Naive B cell (primary cell): Measurements from ENCODE around the gene REM1. TPM values are rescaled to one million over a fixed set of nuclear protein-coding genes. Genes with fewer than 3 reads are reported as not detected.
"Not testable (repeated sequence)": the region's sequence is repeated elsewhere in the genome, so short reads cannot be mapped to it uniquely, and the experiment has no call there.

ENCODE experiments used
- ATAC-seq, 2 donors: fragments of 150-1000 bp; cut with Tn5 transposase; 2 replicates each; pipeline ENCODE4 v1.10.0; 2021; ENCODE audit warnings: low read depth in 2 of 2, mild to moderate bottlenecking in 2 of 2, moderate library complexity in 2 of 2
- DNase-seq: peaks from one replicate; pipeline ENCODE4 v3.0.0; 2022
- H3K27ac Mint-ChIP-seq, 6 donors: one replicate each; pipeline ENCODE4 v1.8.0; 2020 to 2022; ENCODE audit warnings: mild to moderate bottlenecking in 6 of 6, mixed read lengths in 6 of 6, moderate library complexity in 5 of 6, inconsistent platforms in 2 of 6
- H3K27me3 Mint-ChIP-seq, 3 donors: one replicate each; pipeline ENCODE4 v1.8.0; 2021 to 2022; ENCODE audit warnings: mixed read lengths in 3 of 3, mild to moderate bottlenecking in 1 of 3
- H3K36me3 Mint-ChIP-seq, 2 donors: one replicate each; pipeline ENCODE4 v1.8.0; 2020 to 2022; ENCODE audit warnings: mixed read lengths in 2 of 2, inconsistent platforms in 1 of 2, mild to moderate bottlenecking in 1 of 2
- H3K4me1 Mint-ChIP-seq, 3 donors: one replicate each; pipeline ENCODE4 v1.8.0; 2020 to 2022; ENCODE audit warnings: mixed read lengths in 3 of 3, inconsistent platforms in 1 of 3, mild to moderate bottlenecking in 1 of 3, moderate library complexity in 1 of 3
- H3K4me3 Mint-ChIP-seq, 8 donors: one replicate each; pipeline ENCODE4 v1.8.0; 2020 to 2022; ENCODE audit warnings: mild to moderate bottlenecking in 8 of 8, mixed read lengths in 8 of 8, moderate library complexity in 8 of 8, inconsistent platforms in 2 of 8
- H3K9me3 Mint-ChIP-seq, 7 donors: one replicate each; pipeline ENCODE4 v1.8.0; 2020 to 2022; ENCODE audit warnings: mixed read lengths in 7 of 7, mild to moderate bottlenecking in 5 of 7, inconsistent platforms in 2 of 7, moderate library complexity in 1 of 7
- polyA plus RNA-seq, 6 donors: library from polyadenylated mRNA; unstranded; fragments of 300-500 nt; fragmentation: Illumina TruSeq; gene quantifications; one replicate each; pipeline ENCODE4 v1.2.3, GENCODE V29; 2021; ENCODE audit warnings: low read depth in 6 of 6

The REM1 gene
- polyA plus RNA-seq, 6 donors from 2014 or later, result not detected

DNA sequence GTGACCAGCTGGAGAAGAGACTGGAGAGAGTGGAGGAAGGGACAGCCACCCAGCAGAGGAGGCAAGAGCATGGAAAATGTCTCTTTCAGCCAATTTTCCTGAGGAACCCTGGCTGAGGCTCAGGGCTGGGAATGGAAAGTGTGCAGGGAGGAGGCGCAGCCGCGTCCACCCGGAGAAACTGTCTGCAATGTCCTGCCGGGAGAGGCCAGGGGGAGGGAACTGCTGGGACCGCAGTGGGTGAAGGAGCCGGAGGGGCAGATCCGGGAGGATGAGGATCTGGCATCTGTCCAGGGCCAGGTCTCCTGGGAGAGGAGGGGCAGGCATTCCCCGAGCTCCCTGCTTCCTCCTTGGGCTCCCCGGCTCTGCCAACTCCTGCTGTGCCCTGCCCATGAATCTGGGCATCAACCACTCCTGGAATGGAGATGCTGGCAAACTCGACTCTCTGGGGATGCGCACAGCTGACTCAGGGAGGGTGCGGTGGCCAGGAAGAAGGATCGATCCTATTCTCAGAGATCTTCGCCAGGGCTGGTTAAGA, 21.7 kb downstream of the REM1 start:
- peaks cover 18 to 57% (median 38%) of the 10 kb centered on the region in 3 donors for H3K27me3 Mint-ChIP-seq
- ATAC-seq (no peak), DNase-seq (no peak)

DNA sequence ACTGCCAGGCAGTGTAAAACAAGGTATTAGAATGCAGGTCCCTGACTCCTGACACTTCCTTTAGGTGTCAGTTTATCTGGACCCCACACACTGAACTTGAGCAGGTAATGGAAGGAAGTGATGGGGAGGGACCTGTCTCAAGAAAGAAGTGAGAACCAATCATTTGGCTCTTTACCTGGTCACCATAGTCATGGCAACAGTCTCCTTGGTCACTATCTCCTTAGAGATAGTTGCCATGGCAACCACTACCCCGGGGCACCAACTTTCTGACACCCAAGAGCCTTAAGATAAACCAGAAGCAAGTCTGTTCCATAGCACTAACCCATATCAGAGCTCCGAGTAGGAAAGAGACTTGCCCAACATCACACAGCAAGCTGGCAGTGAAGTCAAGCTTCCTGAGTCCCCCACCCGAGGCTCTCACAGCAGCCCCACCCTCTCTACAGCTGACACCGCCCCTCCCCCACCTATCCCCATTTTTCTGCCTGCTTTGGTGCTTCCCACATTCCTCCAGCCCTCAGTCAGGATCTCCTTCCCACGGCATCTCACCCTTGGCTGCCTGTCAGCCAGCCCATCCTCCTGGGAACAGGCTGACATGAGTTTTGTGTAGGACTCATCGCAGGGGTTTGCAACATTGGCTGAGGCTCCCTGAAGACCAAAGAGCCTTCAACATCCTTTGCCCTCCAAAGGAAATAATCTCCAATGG, 22.9 kb downstream of the REM1 start:
- Mint-ChIP-seq H3K36me3 (no peaks in the 10 kb centered on the region), H3K27me3 (peaks cover 18 to 57% (median 39%) of the 10 kb centered on the region in 3 donors), H3K9me3 (no peaks in the 10 kb centered on the region), H3K27ac (no peak overlapping the region), H3K4me1 (peaks cover under 1 to 3% (median 3%) of the 10 kb centered on the region in 3 donors), H3K4me3 (no peak overlapping the region)
- ATAC-seq (no peak), DNase-seq (no peak)

More for the DNA sequence above, 21.7 kb downstream of the REM1 start:
- Mint-ChIP-seq H3K4me1 (no peaks in the 10 kb centered on the region), H3K9me3 (no peaks in the 10 kb centered on the region), H3K4me3 (no peak overlapping the region), H3K36me3 (no peaks in the 10 kb centered on the region), H3K27ac (peak overlapping the region in 1 of 6 donors; percentile 69)

DNA sequence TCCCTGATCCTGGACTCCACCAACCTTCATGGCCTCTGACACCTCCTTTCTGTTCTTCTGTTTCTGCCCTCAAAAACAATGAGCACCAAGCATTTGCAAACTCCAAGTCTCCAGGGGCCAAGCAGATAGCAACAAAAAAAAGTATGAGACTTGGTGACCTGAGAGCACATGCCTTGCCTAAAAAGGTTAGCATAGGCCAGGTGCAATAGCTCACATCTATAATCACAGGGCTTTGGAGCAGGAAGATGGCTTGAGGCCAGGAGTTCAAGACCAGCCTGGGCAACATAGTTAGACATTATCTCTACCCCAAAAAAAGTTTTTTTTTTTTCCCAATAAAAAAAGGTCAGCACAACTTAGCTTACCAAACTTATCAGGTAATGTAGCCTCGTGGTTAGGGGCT, 25.4 kb downstream of the REM1 start:
- Mint-ChIP-seq H3K27me3 (peaks cover 17 to 61% (median 45%) of the 10 kb centered on the region in 3 donors), H3K27ac (peak overlapping the region in 1 of 6 donors; percentile 70), H3K4me1 (peaks cover 8 to 12% (median 9%) of the 10 kb centered on the region in 3 donors), H3K4me3 (no peak overlapping the region), H3K36me3 (no peaks in the 10 kb centered on the region), H3K9me3 (no peaks in the 10 kb centered on the region)
- DNase-seq (no peak), ATAC-seq (no peak)

DNA sequence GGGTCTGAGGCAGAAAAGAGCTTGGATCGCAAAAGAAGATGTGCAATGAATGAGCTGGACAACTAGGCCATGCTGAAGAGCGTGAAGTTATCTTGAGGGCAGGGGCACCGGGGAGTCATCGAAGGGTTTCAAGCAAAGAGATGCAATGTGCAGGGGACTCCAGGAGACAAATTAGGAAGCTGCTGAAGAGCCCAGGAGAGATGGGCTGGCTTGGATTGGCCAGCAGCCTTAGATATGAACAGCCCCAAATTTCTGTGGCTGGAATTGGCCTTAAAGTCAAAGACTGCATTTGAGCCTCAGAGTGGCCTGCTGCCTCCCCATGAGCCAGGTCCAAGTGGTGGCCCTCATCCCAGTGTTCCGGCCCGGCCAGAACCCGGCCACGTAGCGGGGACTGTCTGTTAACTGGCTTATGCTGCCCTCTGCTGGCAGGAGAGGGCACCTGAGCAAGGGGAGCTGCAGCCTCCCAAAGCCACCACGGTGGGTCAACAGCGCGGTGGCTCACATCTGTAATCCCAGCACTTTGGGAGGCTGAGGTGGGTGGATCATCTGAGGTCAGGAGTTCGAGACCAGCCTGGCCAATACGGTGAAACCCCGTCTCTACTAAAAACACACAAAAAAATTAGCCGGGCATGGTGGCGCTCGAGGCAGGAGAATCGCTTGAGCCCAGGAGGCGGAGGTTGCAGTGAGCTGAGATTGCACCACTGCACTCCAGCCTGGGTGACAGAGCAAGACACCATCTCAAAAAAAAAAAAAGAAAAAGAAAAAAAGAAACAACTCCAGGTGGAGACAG, 28.0 kb downstream of the REM1 start:
- peaks cover 4 to 42% (median 33%) of the 10 kb centered on the region in 3 donors for H3K27me3 Mint-ChIP-seq
- H3K36me3 Mint-ChIP-seq, H3K9me3 Mint-ChIP-seq: not testable (repeated sequence)
- H3K4me1 Mint-ChIP-seq, result peaks cover 8 to 12% (median 9%) of the 10 kb centered on the region in 3 donors
- H3K4me3 Mint-ChIP-seq, result peak overlapping the region in 1 of 8 donors; percentile 6
- ATAC-seq, result peak; percentile 94 to 97
- peak; percentile 65 for DNase-seq
- H3K27ac Mint-ChIP-seq, result peak overlapping the region in 2 of 6 donors; percentile 8 to 14

DNA sequence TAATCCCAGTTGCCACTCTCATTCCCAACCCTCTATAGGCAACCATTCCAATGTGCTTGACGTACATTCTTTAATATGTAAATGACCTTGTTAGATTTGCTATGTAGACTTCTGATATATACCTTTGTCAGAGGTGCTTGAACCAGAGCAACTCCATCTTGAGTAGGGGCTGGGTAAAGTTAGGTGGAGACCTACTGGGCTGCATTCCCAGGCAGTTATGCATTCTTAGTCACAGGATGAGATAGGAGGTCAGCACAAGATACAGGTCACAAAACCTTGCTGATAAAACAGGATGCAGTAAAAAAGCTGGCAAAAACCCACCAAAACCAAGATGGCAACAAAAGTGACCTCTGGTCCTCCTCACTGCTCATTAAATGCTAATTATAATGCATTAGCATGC, 30.8 kb downstream of the REM1 start:
- DNase-seq (no peak), ATAC-seq (no peak)
- H3K4me3 Mint-ChIP-seq, result peak overlapping the region in 1 of 8 donors; percentile 77
- H3K4me1 Mint-ChIP-seq, result peaks cover 8 to 12% (median 9%) of the 10 kb centered on the region in 3 donors
- no peaks in the 10 kb centered on the region for H3K9me3 Mint-ChIP-seq
- no peak overlapping the region for H3K27ac Mint-ChIP-seq
- H3K27me3 Mint-ChIP-seq, result peaks cover 7 to 38% (median 35%) of the 10 kb centered on the region in 3 donors
- H3K36me3 Mint-ChIP-seq, result peaks cover 0 to 7% of the 10 kb centered on the region in 2 donors

DNA sequence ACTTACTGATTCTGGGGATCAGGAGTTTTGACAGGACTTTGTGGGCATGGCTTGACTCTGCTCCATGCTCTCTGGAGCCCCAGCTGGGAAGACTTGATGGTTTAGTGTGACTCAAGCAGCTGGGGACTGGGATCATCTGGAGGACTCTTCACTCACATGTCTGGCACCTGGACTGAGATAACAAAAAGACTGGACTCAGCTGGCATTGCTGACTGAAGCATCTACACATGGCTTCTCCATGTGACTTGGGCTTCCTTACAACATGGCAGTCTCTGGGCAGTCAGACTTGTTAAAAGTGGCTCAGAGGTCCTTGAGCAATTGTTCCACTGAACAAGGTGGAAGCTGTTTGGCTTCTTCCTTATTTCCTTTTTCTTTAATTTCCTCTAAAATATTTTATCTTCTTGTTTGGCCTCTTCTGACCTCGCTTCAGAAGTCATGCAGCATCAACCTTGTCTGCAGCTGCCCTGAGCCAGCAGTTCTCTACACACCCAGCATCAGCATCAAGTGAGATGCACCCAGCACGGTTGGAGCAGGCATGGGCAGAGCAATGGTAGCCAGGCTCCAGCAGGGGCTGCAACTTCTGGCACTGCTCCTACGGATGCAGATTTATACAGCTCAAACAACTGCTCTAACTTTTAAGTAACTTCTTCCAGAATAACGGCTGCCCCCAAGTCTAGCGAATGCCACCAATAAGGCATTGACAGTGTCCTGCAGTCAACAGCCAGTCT, 33.6 kb downstream of the REM1 start:
- Mint-ChIP-seq H3K4me1 (peaks cover 2% of the 10 kb centered on the region in 3 donors), H3K27ac (no peak overlapping the region), H3K27me3 (peaks cover 7 to 34% (median 28%) of the 10 kb centered on the region in 3 donors), H3K36me3 (peaks cover 0 to 7% of the 10 kb centered on the region in 2 donors), H3K9me3 (no peaks in the 10 kb centered on the region), H3K4me3 (no peak overlapping the region)
- ATAC-seq (no peak), DNase-seq (no peak)

DNA sequence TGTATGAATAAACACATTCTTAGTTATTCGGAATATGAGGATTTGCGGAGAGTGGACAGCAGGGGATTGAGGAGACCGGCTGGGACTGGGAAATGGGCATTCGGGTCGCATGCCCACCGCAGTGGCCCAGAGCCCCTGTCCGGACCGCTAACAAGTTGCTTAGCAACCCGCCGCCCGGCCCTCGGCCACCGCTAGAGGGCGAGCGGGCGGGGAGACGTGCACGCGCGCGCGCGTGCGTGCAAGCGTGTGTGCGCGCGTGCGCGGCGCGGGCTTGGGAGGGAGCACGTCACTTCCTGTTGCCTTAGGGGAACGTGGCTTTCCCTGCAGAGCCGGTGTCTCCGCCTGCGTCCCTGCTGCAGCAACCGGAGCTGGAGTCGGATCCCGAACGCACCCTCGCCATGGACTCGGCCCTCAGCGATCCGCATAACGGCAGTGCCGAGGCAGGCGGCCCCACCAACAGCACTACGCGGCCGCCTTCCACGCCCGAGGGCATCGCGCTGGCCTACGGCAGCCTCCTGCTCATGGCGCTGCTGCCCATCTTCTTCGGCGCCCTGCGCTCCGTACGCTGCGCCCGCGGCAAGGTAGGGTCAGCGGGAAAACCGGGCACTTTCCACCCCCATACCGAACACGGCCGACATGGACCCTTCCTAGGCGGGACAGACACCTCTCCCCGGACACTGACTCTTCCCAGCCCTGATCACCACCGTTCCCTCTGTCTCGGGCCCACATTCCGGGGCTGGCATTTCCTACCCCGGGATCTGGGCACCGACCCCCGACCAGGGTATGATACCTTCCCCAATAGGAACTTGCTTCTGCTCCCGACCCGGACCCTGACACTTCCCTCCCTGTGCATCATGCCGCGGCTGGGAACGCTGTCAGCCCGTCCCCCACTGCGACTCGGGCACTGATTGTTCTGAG, 39.3 kb downstream of the REM1 start, which contains the start of gene HM13:
HM13 (plus strand) TSS at position 289 of the 918 bp plus-strand sequence; CDS start at position 399, 110 bp downstream.
- H3K36me3 Mint-ChIP-seq, result no peaks in the 10 kb centered on the region
- peaks cover 0 to 11% (median 4%) of the 10 kb centered on the region in 3 donors for H3K4me1 Mint-ChIP-seq
- H3K9me3 Mint-ChIP-seq, result no peaks in the 10 kb centered on the region
- peak within 1 kb of the TSS in 4 of 8 donors; percentile 58 to 80 (median 78) for H3K4me3 Mint-ChIP-seq
- peak within 1 kb of the TSS in 3 of 6 donors; percentile 70 to 90 (median 77) for H3K27ac Mint-ChIP-seq
- ATAC-seq (peak; percentile 87 to 88), DNase-seq (peak; percentile 82)
- peaks cover 0 to under 1% (median under 1%) of the 10 kb centered on the region in 3 donors for H3K27me3 Mint-ChIP-seq

DNA sequence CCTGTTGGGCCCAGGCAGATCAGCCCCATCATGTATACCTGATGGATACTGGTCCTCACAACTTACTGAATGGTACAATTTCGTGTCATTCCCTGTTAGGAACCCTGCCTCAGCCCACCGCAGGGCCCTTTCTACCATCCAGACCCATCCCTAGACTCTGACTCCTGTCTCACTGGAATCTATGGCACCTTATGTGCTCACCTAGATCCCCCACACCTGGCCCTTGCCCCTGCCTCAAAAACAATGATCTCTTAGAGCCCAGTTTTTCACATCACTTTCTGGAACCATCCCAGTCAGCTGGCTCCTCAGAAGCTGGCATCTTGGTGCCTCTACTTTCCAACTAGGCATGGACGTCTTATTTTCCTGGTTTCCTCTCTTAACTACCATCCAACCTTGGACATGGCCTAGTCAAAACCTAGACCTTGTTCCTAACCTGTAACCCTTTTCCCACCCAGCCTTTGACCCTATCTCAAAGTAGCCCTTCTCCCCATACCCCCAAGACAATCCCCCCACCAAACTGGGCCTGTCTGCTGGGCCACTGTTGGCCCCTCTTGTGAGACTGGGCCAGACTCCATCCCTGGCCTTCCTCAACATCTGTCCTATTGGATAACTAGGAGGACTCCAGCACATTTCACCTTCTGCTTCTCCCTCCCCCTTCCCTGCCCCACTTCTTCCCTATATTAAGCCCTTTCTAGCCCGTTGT, 40.1 kb downstream of the REM1 start:
- H3K36me3 Mint-ChIP-seq, result no peaks in the 10 kb centered on the region
- H3K27me3 Mint-ChIP-seq, result no peaks in the 10 kb centered on the region
- no peak overlapping the region for H3K4me3 Mint-ChIP-seq
- no peak overlapping the region for H3K27ac Mint-ChIP-seq
- no peaks in the 10 kb centered on the region for H3K9me3 Mint-ChIP-seq
- no peak for DNase-seq
- no peak for ATAC-seq
- peaks cover 2 to 18% (median 4%) of the 10 kb centered on the region in 3 donors for H3K4me1 Mint-ChIP-seq

DNA sequence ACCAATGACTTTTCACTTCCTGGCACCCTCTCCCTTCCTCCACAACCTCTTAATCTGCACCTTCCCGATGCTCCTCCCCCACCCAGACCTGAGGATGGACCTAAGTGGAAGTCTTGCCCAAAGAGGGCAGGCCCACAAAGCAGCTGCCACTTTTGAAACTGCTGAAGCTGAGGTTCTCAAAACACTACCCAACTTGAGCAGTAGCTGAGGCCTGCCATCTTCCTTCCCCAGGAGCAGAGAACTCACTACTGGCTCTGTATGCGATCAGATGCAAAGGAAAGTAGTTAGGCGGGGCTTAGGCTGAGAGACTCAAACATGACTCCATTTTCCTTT, 40.7 kb downstream of the REM1 start:
- DNase-seq, result no peak
- Mint-ChIP-seq H3K4me3 (no peak overlapping the region), H3K27ac (no peak overlapping the region), H3K9me3 (no peaks in the 10 kb centered on the region), H3K27me3 (no peaks in the 10 kb centered on the region), H3K36me3 (no peaks in the 10 kb centered on the region), H3K4me1 (peaks cover 7 to 19% (median 8%) of the 10 kb centered on the region in 3 donors)
- ATAC-seq, result no peak

DNA sequence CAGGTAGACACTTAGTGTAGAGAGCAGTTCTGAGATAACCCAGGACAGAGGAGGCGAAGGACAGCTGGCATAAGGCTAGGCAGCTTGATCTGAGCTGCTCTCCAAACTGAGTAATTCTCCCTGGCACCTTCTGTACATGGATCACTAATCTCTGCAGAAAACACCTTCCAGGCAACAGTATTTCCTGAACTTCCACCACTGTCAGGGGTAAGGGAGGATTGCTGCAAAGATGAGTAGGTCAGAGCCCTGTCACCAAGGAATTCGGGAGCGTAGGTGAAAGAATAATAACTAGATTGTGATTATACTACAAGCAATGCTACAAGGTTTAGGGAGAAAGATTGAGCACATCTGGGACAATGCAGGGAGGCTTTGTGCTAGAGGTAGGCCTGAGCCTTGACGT, 41.1 kb downstream of the REM1 start:
- H3K27ac Mint-ChIP-seq, result no peak overlapping the region
- ATAC-seq, result no peak
- no peak for DNase-seq
- H3K27me3 Mint-ChIP-seq, result no peaks in the 10 kb centered on the region
- peaks cover 8 to 22% (median 8%) of the 10 kb centered on the region in 3 donors for H3K4me1 Mint-ChIP-seq
- H3K9me3 Mint-ChIP-seq, result no peaks in the 10 kb centered on the region
- H3K4me3 Mint-ChIP-seq, result no peak overlapping the region
- H3K36me3 Mint-ChIP-seq, result no peaks in the 10 kb centered on the region

DNA sequence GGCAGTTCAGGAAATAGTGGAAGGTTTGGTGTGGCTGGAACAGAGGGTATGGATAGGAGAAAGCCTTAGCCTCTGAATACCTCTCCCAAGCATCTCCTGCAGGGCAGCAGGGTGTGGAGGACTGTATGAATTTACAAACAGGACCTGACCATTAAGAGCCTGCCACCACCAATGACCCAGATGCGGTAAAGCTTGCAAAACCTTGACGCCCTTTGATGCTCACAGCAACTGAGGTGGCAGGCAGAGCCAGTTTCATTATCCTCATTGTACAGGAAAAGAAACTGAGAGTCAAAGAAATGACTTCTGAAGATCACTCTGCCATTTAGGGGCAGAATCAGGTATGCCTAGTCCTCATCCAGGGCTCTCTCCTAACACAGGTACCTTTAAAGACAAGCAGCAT, 41.6 kb downstream of the REM1 start:
- Mint-ChIP-seq H3K9me3 (no peaks in the 10 kb centered on the region), H3K27me3 (no peaks in the 10 kb centered on the region), H3K36me3 (no peaks in the 10 kb centered on the region), H3K4me3 (no peak overlapping the region), H3K27ac (no peak overlapping the region), H3K4me1 (peaks cover 8 to 24% (median 8%) of the 10 kb centered on the region in 3 donors)
- DNase-seq (no peak), ATAC-seq (no peak)

DNA sequence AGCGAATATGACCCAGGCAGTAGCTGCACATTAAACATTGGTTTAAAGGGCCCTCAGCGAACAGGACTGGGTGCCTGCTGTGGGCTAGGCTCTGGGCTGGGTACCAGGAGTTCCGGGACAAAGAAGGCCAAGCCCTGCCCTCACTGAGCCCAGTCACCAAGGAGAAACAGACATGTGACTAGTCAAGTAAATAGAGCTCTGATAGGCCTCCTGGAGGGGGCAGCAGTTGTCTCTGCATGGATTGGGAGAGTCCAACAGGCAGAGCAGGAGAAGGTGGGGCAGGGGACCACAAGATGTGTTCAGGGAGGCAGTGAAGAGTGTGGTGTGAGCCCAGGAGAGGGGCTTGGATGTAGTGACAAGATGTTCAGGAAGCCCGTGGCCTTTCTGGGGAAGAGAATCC, 42.3 kb downstream of the REM1 start:
- ATAC-seq, result no peak
- Mint-ChIP-seq H3K4me1 (peaks cover 8 to 28% (median 8%) of the 10 kb centered on the region in 3 donors), H3K36me3 (no peaks in the 10 kb centered on the region), H3K27me3 (no peaks in the 10 kb centered on the region), H3K27ac (no peak overlapping the region), H3K4me3 (no peak overlapping the region), H3K9me3 (no peaks in the 10 kb centered on the region)
- DNase-seq, result no peak
